Dermis blood vessel endothelial cell (primary cell): ENCODE measurements around the gene H2AZ1. TPM values are rescaled to one million over a fixed set of nuclear protein-coding genes. Genes with fewer than 3 reads are reported as not detected.
"Not testable (repeated sequence)": the region's sequence is repeated elsewhere in the genome, so short reads cannot be mapped to it uniquely, and the experiment has no call there.

Experiments used
- DNase-seq: peaks from one replicate; pipeline ENCODE4 v3.0.0; 2010
- total RNA-seq: library from RNA; depleted of rRNA; stranded (reverse); fragments of >200 nt; gene quantifications from 2 replicates; pipeline ENCODE4 v1.2.3, GENCODE V29; 2014

The H2AZ1 gene
- total RNA-seq: 303 and 446 TPM in 2 replicates

- peak; percentile 99 for DNase-seq
Measured at GRCh38 chr4:99949999-99950912, at the start of gene H2AZ1. TSS of gene H2AZ1 (minus strand) at chr4:99950275. CDS start at chr4:99950170, 105 bp downstream.

- DNase-seq: peak; percentile 35
Measured at GRCh38 chr4:99998062-99998867, 48.2 kb upstream of the H2AZ1 start.

GRCh38 chr4:99991741-99992140 lies 41.7 kb upstream of the H2AZ1 start:
- DNase-seq: no peak

- no peak for DNase-seq
Measured at GRCh38 chr4:99987681-99988080, 37.6 kb upstream of the H2AZ1 start.

- no peak for DNase-seq
Measured at GRCh38 chr4:99986792-99987191, 36.7 kb upstream of the H2AZ1 start.

- DNase-seq: no peak
Measured at GRCh38 chr4:99983289-99983943, 33.3 kb upstream of the H2AZ1 start.

GRCh38 chr4:99979872-99980271 lies 29.8 kb upstream of the H2AZ1 start:
- no peak for DNase-seq

- no peak for DNase-seq
Measured at GRCh38 chr4:99971453-99972111, 21.5 kb upstream of the H2AZ1 start.

GRCh38 chr4:99968330-99968729 lies 18.3 kb upstream of the H2AZ1 start:
- no peak for DNase-seq

- no peak for DNase-seq
Measured at GRCh38 chr4:99966692-99967091, 16.6 kb upstream of the H2AZ1 start.

GRCh38 chr4:99965674-99966350 lies 15.7 kb upstream of the H2AZ1 start:
- DNase-seq: no peak

GRCh38 chr4:99965173-99965572 lies 15.1 kb upstream of the H2AZ1 start:
- no peak for DNase-seq

GRCh38 chr4:99961711-99962110 lies 11.6 kb upstream of the H2AZ1 start:
- no peak for DNase-seq

GRCh38 chr4:99960648-99961047 lies 10.6 kb upstream of the H2AZ1 start:
- no peak for DNase-seq

GRCh38 chr4:99958207-99958606 lies 8.1 kb upstream of the H2AZ1 start:
- DNase-seq: not testable (repeated sequence)

- DNase-seq: no peak
Measured at GRCh38 chr4:99950913-99951254, 809 bp upstream of the H2AZ1 start.

- DNase-seq: peak; percentile 93
Measured at GRCh38 chr4:99949034-99949998, 759 bp downstream of the H2AZ1 start.

GRCh38 chr4:99947608-99948007 lies 2.5 kb downstream of the H2AZ1 start:
- no peak for DNase-seq

- DNase-seq: no peak
Measured at GRCh38 chr4:99947190-99947578, 2.9 kb downstream of the H2AZ1 start.

GRCh38 chr4:99946356-99947189 lies 3.5 kb downstream of the H2AZ1 start, which contains the start of gene DNAJB14:
TSS of gene DNAJB14 (minus strand) at chr4:99946618. CDS start at chr4:99946571, 47 bp downstream.
- peak; percentile 81 for DNase-seq
